GM19372 (cell line): ENCODE data around the gene CLCA1.
A peak's percentile ranks its signal among the peaks of the same experiment; 100 is the strongest.

Experiments
- ATAC-seq: cut with Tn5 transposase; IDR thresholded peaks from one replicate; pipeline ENCODE4 v1.9.1; 2021; ENCODE audit warnings: mild to moderate bottlenecking, low read depth, moderate library complexity; ENCODE audit not compliant: unreplicated experiment

CLCA1 gene

DNA sequence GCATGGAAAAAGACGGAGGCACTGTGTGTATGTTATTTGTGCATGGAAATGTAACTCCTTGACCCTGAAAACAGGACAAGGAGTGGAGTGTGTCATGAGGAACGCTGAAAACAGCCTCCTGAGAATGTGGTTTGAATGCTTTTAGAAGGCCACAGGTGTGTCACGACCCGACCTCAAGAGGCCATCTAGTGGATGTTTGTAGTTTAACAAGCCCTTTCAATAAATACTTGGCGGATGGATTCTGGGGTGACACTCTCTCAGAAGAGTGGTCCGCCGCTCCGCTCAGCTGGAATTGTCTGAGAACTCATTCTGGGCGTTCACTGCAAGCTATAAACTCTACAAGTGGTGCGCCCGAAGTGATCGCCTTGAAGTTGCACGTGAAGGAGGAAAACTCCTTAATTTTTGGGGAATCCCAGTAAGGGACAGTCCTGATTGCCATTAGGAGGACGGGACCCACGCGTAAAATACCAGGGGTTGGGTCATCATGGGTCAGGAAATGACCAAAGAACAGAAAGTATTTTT is 33.5 kb downstream of the CLCA1 start:
- peak; percentile 79 for ATAC-seq

DNA sequence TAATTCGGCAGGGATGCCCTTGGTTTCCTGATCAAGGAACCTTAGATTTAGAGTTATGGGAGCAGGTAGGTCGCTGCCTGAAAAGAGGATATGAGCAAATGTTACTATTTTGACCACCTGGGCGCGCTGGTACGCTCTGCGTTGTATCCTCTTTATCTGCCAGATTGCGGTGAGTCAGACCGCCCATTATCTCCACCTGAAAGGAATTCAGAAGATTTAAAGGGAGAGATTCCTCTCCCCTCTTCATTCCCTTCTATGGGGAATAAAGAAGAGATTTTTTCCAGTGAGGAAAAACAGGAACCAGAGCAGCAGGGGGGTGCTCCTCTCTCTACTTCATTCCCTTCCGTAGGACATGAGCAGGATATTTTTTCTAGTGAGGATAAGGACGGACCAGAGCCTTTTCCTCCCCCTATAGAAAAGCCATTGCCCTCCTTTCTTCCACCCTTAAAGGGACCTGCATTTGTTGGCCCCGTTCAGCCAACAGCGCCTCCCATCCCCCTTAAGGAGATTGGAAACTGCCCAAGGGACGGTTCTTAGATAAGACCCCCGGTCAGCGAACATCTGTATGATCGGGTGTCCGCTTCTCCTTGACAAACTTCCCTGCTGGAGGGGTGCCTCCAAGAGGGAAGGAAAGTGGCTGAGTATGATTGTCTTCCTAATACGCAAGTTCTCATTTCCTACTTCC is 34.1 kb downstream of the CLCA1 start:
- peak; percentile 47 for ATAC-seq

DNA sequence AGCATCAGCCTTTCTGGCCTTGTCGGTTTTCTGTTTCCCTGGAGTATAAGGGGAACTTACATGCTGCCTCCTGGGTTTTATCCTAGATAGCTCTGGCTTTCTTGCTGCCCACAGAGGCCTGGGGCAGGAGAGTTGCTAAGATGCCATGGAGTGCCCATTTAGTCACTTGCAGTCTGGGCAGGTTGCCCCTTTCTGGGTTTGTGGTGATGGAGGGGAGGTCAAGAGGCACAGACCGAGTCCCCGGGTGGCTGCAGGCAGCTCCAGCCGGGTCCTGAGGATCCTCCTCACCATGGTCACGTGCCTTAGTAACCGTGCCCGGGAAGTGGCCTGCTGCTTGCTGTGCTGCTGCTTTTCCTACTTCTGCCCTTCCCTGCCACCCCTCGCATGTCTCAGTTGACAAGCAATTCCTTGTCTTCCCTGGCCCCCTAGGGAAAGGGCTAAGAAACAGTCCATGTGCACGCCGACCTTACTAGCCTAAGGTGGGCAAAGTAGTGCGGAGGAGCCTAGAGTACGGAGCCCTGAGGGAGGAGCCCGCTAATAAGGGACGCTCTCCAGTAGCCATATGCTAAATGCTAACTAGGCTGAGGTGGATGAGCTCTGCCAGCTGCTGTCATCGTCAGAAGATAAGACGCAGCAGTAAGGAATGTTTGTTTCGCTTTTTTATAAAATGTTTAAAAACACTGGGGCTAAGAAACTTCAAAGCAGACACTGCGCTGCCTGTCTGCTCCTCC is 34.8 kb downstream of the CLCA1 start:
- ATAC-seq, result no peak

DNA sequence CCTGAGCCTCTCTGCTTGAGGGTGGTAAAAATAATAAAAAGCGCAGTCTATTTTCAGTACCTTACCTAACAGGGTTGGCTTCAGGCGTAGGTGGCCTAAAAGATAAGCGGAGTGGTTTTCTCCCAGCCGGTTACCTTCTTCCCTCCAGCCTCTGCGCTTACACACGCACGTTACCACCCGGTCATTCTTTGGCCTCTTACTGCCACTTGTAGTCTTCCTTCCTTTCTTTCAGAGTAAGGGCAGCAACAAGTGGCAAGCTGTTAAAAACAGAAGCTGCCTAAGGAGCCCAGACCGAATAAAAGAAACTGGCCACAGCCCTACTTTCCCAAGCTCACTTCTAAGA is 35.4 kb downstream of the CLCA1 start:
- no peak for ATAC-seq

- ATAC-seq, result no peak
Observed at GRCh38 chr1:86504895-86505563, 36.3 kb downstream of the CLCA1 start.

- ATAC-seq, result no peak
Observed at GRCh38 chr1:86505564-86505902, 36.8 kb downstream of the CLCA1 start.

GRCh38 chr1:86507935-86508582 is 39.3 kb downstream of the CLCA1 start:
- peak; percentile 55 for ATAC-seq

DNA sequence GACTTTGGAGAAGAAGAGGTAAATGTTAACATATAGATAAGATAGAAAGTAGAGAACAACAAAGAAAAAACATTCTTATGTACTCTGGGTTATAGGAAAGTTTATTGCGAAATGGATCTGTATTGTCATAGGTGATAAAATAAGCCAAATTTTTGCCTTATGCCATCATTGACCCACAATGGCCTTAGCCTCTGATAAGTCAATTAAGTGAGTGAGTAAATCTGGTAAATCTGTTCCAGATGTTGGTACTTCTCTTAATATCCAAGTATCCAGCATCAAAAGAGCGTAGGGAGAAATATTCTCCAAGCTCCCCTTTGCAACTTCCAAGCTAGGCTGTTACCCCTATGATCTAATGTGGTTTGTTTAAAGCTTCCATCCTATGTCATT is 39.8 kb downstream of the CLCA1 start:
- no peak for ATAC-seq

GRCh38 chr1:86515597-86515996 is 46.9 kb downstream of the CLCA1 start:
- ATAC-seq, result no peak

DNA sequence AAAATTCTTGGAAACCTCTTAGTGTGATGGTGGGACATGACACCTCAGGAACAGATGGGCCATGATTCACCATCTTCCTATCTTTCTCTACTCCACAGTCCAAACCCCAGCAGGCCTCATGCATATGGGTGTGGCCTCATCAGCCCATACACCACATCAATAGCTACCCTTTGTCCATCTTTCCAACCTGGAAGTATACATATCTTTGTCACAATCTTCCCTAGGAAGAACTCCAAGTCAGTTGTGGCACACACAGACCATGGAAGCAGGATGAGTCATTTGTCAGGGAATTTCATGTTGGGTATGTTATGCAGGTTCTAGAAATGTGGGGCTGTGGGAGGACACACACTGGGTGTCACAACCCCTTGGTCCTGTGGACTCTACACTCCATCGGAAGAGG is 47.6 kb downstream of the CLCA1 start:
- no peak for ATAC-seq

DNA sequence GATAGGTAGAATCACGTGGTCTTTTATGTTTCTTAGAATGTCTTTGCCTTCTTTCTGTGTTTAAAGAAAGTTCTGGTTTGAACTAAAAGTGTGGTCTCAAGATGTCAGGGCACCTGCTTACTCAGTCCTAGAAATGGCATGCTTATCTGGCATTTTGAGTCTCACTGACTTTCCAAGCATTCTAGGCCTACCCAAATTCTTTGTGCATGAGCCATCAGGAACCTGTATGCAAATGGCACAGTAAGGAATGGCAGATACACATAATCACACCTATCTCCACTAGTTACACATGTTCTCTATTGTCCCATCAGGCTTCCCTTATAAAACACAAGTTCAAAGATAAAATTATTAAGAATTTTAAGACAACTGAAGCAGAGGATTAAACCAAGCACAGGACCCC is 48.6 kb downstream of the CLCA1 start:
- no peak for ATAC-seq

- no peak for ATAC-seq
Observed at GRCh38 chr1:86520789-86521521, 52.2 kb downstream of the CLCA1 start.

DNA sequence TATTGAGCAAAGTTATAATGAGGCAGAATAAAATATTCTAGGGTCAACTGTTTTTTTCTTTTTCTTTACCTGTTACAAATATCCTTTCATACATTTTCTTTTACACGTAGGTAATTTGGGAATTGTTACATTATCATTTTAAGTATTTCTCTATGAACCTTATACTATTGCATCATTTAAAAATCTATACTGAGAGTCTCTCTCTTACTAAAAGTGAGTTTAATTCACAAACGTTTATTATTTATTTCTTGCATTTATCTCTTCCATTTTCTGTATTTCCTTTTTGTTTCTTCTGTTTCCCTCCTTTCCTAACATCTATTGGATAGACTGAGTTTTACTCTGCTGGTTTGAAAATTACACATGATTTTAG is 52.8 kb downstream of the CLCA1 start:
- ATAC-seq, result no peak

DNA sequence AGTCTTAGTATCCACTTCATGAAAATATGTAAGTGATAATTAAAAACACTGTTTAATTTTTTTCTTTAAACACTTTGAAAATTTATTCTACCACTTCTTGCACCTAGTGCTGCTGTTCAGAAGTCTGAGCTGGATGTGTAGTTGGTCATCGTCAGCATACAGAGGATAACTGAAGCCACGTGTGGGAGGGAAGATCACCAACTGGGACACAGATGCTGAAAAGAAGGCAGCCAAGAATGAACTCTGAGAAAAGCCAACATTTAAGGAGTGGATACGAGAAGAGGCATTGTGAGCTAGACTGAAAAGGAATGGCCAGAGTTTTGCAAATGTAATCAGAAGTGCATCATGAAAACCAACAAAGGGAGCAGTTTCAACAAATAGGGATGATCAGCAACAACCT is 53.5 kb downstream of the CLCA1 start:
- ATAC-seq, result no peak

- no peak for ATAC-seq
Observed at GRCh38 chr1:86523670-86524354, 55.1 kb downstream of the CLCA1 start.

DNA sequence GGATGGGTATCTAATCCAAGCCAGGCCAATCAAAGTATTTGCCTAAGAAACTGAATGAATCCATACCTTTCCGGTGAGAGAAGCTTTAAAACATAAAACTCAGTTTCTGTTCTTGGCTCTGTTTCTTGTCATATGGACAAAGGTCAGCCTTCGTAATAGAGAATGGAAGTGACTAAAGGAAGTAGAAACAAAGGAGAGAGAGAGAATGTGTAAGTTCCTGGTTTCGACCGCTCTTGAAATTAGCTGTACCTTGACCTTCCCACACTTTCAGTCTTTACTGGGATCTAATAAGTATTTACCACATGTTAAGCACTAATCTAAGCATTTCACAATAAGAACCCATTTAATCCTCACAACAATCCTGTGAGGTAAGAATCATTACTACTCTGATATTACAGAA is 58.6 kb downstream of the CLCA1 start:
- no peak for ATAC-seq

GRCh38 chr1:86530211-86530845 is 61.6 kb downstream of the CLCA1 start:
- ATAC-seq, result no peak

DNA sequence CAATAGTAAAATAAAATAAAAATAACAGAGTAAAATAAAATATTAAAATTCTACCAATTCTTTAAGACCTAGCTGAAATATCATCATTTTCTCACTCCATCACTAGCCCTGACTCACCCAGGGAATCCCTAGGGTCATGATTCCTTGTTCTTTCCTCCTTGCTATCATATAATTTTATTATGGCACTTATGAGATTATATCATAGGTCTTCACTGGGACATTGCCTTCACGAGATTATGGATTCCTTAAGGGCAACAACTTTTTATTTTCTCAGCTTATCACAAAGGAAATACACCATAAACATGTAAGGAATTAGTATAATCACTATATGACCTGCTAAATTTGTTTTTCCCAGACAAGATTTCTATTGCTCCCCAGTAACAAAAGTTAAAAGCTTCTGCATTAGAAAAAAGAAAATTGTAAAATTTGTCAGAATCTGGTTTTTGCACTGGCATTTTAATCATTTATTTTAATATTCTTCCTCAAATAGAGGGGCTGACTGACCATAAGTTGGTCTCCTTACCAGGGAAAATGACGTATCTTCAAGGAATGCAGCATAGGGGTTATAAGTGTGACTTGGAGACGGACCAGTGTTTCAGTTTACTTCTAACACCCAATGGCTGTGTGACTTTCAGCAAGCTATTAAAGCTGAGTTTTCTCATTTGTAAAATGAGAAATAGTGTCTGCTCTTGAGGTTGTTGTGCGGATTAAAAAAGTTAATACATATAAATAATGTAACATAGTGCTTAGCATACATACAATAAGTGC is 69.4 kb downstream of the CLCA1 start:
- ATAC-seq, result no peak

DNA sequence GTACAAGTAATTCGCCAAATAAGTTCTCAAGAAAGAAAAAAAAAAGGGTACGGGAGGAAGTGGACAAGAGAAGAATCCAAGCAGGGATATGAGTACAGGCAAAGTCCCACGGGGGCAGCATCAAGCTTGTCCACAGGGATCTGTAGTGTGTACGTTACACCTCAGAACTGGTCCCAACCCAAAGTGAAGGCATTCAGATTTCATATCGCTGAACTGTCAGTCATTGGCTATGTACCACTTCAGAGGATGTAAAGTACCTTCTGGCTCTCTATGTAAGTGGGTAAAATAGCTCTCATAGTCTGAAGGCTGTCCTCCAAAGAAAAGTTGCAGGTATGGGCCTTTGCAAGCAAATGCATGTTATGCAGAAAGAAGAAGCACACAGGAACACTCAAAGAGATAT is 70.0 kb downstream of the CLCA1 start:
- ATAC-seq, result no peak
